OCI-LY1 (cell line): ENCODE measurements around the gene TCERG1L.

ENCODE experiments used
- H2AFZ ChIP-seq: fragments of 200-600 bp; sonication (generic), shearing (Covaris generic); 2 replicates; pipeline ENCODE4 v1.6.0; 2014; ENCODE audit warnings: antibody characterized with exemption, mild to moderate bottlenecking, low read length
- H3F3A ChIP-seq: fragments of 200-600 bp; sonication (generic), shearing (Covaris generic); 2 replicates; pipeline ENCODE4 v1.6.0; 2014; ENCODE audit warnings: mild to moderate bottlenecking, antibody characterized with exemption, low read length, moderate library complexity; ENCODE audit not compliant: insufficient read depth
- H3K27ac ChIP-seq: fragments of 200-600 bp; sonication (generic); 2 replicates; pipeline ENCODE4 v1.5.1; 2014; ENCODE audit warnings: low read length, mixed run types, mild to moderate bottlenecking, low read depth; ENCODE audit not compliant: poor library complexity, severe bottlenecking
- H3K27me3 ChIP-seq: fragments of 200-600 bp; sonication (generic); 2 replicates; pipeline ENCODE4 v1.6.0; 2014; ENCODE audit warnings: antibody characterized with exemption, mild to moderate bottlenecking, low read length, moderate library complexity; ENCODE audit not compliant: insufficient read depth
- H3K36me3 ChIP-seq: fragments of 200-600 bp; sonication (generic); 2 replicates; pipeline ENCODE4 v1.6.1; 2014; ENCODE audit warnings: mild to moderate bottlenecking, antibody characterized with exemption, low read length, moderate library complexity, mixed read lengths; ENCODE audit not compliant: insufficient read depth
- H3K4me1 ChIP-seq: fragments of 200-600 bp; sonication (generic); 2 replicates; pipeline ENCODE4 v1.5.1; 2014; ENCODE audit warnings: mild to moderate bottlenecking, low read length, moderate library complexity; ENCODE audit not compliant: insufficient read depth, severe bottlenecking
- H3K4me2 ChIP-seq: fragments of 200-600 bp; sonication (generic), shearing (Covaris generic); 2 replicates; pipeline ENCODE4 v1.6.1; 2014; ENCODE audit warnings: low read length
- H3K4me3 ChIP-seq: fragments of 200-600 bp; sonication (generic); 2 replicates; pipeline ENCODE4 v1.5.1; 2014; ENCODE audit warnings: low read length, low read depth, mild to moderate bottlenecking, mixed read lengths; ENCODE audit not compliant: poor library complexity, severe bottlenecking
- H3K79me2 ChIP-seq: fragments of 200-600 bp; shearing (Covaris generic); 2 replicates; pipeline ENCODE4 v1.6.1; 2016; ENCODE audit warnings: mixed run types, low read length, mixed read lengths; ENCODE audit not compliant: insufficient read depth
- H3K9ac ChIP-seq: fragments of 200-600 bp; sonication (generic), shearing (Covaris generic); 2 replicates; pipeline ENCODE4 v1.6.1; 2014; ENCODE audit warnings: mild to moderate bottlenecking, low read length, mixed read lengths
- H3K9me2 ChIP-seq: fragments of 200-600 bp; sonication (generic), shearing (Covaris generic); 2 replicates; pipeline ENCODE4 v1.6.1; 2014; ENCODE audit warnings: low read depth, mild to moderate bottlenecking, low read length, mixed read lengths
- H3K9me3 ChIP-seq: fragments of 200-600 bp; shearing (Covaris generic); 2 replicates; pipeline ENCODE4 v1.6.1; 2014; ENCODE audit warnings: low read length, mixed read lengths
- H4K20me1 ChIP-seq: fragments of 200-600 bp; sonication (generic), shearing (Covaris generic); 2 replicates; pipeline ENCODE4 v1.6.0; 2016; ENCODE audit warnings: mild to moderate bottlenecking, low read length; ENCODE audit not compliant: insufficient read depth
- CTCF ChIP-seq: fragments of 200-600 bp; sonication (generic), shearing (Covaris generic); IDR thresholded peaks from 2 replicates; pipeline ENCODE4 v1.5.1; 2017; ENCODE audit warnings: mild to moderate bottlenecking, antibody characterized with exemption, low read length, moderate library complexity, mixed read lengths
- EZH2 ChIP-seq: fragments of 200-600 bp; sonication (generic), shearing (Covaris generic); IDR thresholded peaks from 2 replicates; pipeline ENCODE4 v1.8.0; 2017; ENCODE audit warnings: borderline replicate concordance, mixed run types, mild to moderate bottlenecking, antibody characterized with exemption, low read length, moderate library complexity, mixed read lengths

Gene TCERG1L

GRCh38 chr10:131246089-131246488 lies 65.4 kb downstream of the TCERG1L start:
- Histone ChIP-seq H3K9me2 (no peaks in the 10 kb centered on the region), H2AFZ (no peak overlapping the region), H3K9ac (no peak overlapping the region), H3K27me3 (no peaks in the 10 kb centered on the region), H3K79me2 (no peaks in the 10 kb centered on the region), H3K36me3 (no peaks in the 10 kb centered on the region), H3K4me3 (no peak overlapping the region), H4K20me1 (no peaks in the 10 kb centered on the region), H3K9me3 (no peaks in the 10 kb centered on the region), H3K4me2 (no peak overlapping the region), H3F3A (no peaks in the 10 kb centered on the region), H3K4me1 (no peaks in the 10 kb centered on the region), H3K27ac (no peak overlapping the region)
- TF ChIP-seq CTCF (no peak), EZH2 (no peak)

DNA sequence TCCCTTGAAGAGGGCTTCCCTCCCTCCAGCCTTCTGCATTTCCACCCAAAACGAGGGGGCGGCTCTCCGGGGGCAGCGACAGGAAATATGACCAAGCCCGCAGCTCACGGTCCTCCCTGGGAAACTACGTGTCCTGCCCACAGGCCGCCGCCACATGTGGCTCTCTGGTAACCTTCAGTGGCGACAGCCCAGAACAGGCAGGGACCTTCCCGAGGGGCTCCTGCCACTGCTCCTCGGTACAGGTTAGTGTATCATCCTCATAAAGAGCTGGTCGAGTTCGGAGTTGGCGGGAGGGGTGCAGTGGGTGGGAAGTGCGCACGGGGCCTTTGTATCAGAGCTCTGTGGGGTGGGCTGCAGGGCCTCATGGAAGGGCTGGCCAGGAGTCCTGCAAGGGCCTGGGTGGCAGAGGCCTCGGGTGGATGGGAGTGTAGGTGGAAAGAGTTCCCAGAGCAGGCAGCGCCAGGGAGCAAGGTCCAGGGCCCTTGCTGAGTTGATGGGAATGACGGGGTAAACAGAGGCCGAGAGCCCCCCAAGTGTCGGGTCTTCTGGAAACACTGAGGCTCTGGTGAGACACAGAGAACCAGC lies 66.0 kb downstream of the TCERG1L start:
- Histone ChIP-seq H2AFZ (no peak overlapping the region), H3F3A (no peaks in the 10 kb centered on the region), H4K20me1 (no peaks in the 10 kb centered on the region), H3K79me2 (no peaks in the 10 kb centered on the region), H3K4me1 (no peaks in the 10 kb centered on the region), H3K36me3 (no peaks in the 10 kb centered on the region), H3K4me3 (no peak overlapping the region), H3K27me3 (no peaks in the 10 kb centered on the region), H3K4me2 (no peak overlapping the region), H3K27ac (no peak overlapping the region), H3K9ac (no peak overlapping the region), H3K9me2 (no peaks in the 10 kb centered on the region), H3K9me3 (no peaks in the 10 kb centered on the region)
- TF ChIP-seq CTCF (no peak), EZH2 (no peak)

DNA sequence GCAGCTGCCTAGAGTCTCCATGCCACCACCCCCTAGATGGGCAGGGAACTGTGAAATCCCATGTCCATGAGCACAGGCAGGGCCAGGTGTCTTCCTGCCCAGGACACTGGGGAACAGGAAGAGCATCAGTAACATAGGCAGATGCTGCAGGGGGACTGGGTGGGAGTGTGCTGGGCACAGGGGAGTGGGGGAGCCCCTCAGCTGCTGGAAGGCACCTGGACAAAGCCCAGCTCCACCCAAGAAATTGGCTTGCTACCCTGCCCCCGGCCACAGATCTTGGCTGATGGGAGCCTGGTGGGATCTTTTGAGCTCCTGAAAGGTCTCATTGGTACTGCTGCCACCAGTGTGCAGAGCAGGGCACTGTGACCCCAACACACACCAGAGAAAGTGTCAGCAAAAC lies 66.7 kb downstream of the TCERG1L start:
- no peak overlapping the region for H2AFZ ChIP-seq
- H3K36me3 ChIP-seq: no peaks in the 10 kb centered on the region
- no peaks in the 10 kb centered on the region for H4K20me1 ChIP-seq
- H3K27ac ChIP-seq: no peak overlapping the region
- TF ChIP-seq EZH2 (no peak), CTCF (no peak)
- H3K9ac ChIP-seq: no peak overlapping the region
- no peaks in the 10 kb centered on the region for H3K4me1 ChIP-seq
- H3K9me2 ChIP-seq: no peaks in the 10 kb centered on the region
- no peaks in the 10 kb centered on the region for H3K9me3 ChIP-seq
- no peaks in the 10 kb centered on the region for H3K79me2 ChIP-seq
- no peak overlapping the region for H3K4me2 ChIP-seq
- H3K4me3 ChIP-seq: no peak overlapping the region
- no peaks in the 10 kb centered on the region for H3K27me3 ChIP-seq
- no peaks in the 10 kb centered on the region for H3F3A ChIP-seq
